HL-60/S4 treated with retinoic acid at 250 ng/mL for 4 days and 3 days (cell line): ENCODE measurements around the gene SAMD10.
"Not testable (repeated sequence)": the region's sequence is repeated elsewhere in the genome, so short reads cannot be mapped to it uniquely, and the experiment has no call there.

Experiments
- in situ Hi-C: fragments of 300-500 bp; cut with MboI; formaldehyde crosslinking; loops from 2 replicates; pipeline ENCODE4 v1.7.0; 2022; ENCODE audit warnings: low sequenced_read_pairs

Gene SAMD10

GRCh38 chr20:63969838-63970713, 9.4 kb downstream of the SAMD10 start, which contains the start of gene ZNF512B:
Gene ZNF512B, minus strand, starts transcription at chr20:63969930. Its CDS starts 1,980 bp downstream, at chr20:63967950.
- in situ Hi-C loops = no loop called here

GRCh38 chr20:63968928-63969760, 10.3 kb downstream of the SAMD10 start:
- in situ Hi-C loops = no loop called here

- in situ Hi-C loops = no loop called here
Observed at GRCh38 chr20:63968136-63968927, 11.1 kb downstream of the SAMD10 start.

GRCh38 chr20:63967330-63968135, 11.9 kb downstream of the SAMD10 start:
- in situ Hi-C loops = no loop called here

- in situ Hi-C loops = no loop called here
Observed at GRCh38 chr20:63966944-63967322, 12.5 kb downstream of the SAMD10 start.

- in situ Hi-C loops = no loop called here
Observed at GRCh38 chr20:63966172-63966943, 13.1 kb downstream of the SAMD10 start.

GRCh38 chr20:63964412-63964811, 15.0 kb downstream of the SAMD10 start:
- in situ Hi-C loops = no loop called here

- in situ Hi-C loops = no loop called here
Observed at GRCh38 chr20:63963784-63964301, 15.6 kb downstream of the SAMD10 start.

- in situ Hi-C loops = no loop called here
Observed at GRCh38 chr20:63963348-63963741, 16.1 kb downstream of the SAMD10 start.

GRCh38 chr20:63962426-63963347, 16.8 kb downstream of the SAMD10 start:
- in situ Hi-C loops = no loop called here

- in situ Hi-C loops = no loop called here
Observed at GRCh38 chr20:63961664-63962425, 17.6 kb downstream of the SAMD10 start.

- in situ Hi-C loops = not testable (repeated sequence)
Observed at GRCh38 chr20:63960654-63961621, 18.5 kb downstream of the SAMD10 start.

- in situ Hi-C loops = no loop called here
Observed at GRCh38 chr20:63959699-63960075, 19.8 kb downstream of the SAMD10 start.

GRCh38 chr20:63958964-63959698, 20.3 kb downstream of the SAMD10 start:
- in situ Hi-C loops = no loop called here

- in situ Hi-C loops = no loop called here
Observed at GRCh38 chr20:63958471-63958870, 21.0 kb downstream of the SAMD10 start.
